ENCODE measurements around the gene TRIM63.
"Not testable (repeated sequence)": the region's sequence is repeated elsewhere in the genome, so short reads cannot be mapped to it uniquely, and the experiment has no call there.

Gene TRIM63
- total RNA-seq, result 0 reads per million in 2 donors

DNA sequence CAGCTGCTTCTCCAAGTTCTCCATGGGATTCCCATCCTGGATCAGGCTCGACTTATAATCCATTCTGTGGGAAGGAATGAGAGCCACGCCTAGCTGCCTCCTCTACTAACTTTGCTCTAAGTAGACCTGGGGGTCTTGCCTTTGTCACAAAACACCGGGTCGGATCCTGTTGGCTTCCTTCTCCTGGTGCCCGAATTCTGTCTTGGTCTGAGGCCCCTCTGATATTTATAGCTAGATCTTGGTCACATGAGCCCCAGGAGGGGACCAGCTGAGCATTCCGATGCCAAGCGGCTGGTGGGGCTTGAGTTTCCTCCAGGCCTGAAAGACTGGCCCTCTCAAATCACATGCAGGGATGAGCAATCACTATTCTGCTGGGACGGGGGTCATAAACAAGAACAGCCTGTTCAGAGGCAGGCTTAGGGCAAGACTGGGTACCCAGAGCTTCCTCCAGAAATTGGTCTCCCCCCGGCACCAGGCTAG lies at the start of gene TRIM63:
TSS of gene TRIM63 (minus strand) at position 199 of the 480 bp plus-strand sequence. CDS start at position 63, 136 bp downstream.
- DNase-seq, result no peak

DNA sequence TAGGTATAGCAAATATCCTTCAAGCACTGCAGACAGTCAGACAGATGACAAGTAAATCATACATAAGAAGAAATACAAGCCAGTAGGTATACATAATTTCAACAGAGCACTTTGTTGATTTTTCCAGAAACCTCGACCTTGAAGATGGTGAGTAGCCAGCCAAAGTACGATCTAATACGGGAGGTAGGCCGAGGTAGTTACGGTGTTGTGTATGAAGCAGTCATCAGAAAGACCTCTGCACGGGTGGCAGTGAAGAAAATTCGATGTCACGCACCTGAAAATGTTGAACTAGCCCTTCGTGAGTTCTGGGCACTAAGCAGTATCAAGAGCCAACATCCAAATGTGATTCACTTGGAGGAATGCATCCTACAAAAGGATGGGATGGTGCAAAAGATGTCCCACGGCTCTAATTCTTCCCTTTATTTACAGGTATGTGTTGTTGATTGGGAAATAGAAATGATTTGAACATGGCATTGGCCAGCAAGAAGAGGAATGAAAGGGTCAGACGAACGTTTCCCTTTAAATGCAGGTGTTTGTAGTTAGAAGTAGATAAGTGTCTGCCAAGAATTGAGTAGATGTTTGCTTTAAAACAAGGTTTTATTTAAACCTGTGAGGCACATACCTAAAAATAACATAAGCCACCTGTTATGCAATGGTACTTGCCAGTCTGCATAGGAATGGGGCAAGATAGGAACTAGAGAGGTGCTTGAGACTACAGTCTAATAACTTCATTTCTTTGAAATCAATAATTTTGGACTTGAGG lies 46.9 kb upstream of the TRIM63 start:
- no peak for DNase-seq

DNA sequence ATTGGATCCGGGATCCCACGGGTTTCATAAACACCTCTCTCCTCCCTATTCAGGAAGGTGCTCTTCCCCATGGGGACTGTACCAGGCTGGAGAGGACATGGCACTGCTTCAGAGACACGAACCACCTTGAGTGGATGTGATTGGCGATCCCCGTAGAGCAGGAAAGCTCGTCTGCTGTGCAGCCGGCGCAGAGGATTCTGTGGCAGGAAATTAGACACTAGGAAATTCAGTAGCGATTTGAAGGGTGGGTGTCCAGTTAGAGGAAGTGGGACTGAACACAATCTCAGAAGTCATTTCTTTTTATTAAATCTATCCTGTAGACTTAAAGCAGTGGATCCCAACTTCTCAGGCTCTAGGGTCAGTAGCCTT lies 45.0 kb upstream of the TRIM63 start:
- DNase-seq, result no peak

DNA sequence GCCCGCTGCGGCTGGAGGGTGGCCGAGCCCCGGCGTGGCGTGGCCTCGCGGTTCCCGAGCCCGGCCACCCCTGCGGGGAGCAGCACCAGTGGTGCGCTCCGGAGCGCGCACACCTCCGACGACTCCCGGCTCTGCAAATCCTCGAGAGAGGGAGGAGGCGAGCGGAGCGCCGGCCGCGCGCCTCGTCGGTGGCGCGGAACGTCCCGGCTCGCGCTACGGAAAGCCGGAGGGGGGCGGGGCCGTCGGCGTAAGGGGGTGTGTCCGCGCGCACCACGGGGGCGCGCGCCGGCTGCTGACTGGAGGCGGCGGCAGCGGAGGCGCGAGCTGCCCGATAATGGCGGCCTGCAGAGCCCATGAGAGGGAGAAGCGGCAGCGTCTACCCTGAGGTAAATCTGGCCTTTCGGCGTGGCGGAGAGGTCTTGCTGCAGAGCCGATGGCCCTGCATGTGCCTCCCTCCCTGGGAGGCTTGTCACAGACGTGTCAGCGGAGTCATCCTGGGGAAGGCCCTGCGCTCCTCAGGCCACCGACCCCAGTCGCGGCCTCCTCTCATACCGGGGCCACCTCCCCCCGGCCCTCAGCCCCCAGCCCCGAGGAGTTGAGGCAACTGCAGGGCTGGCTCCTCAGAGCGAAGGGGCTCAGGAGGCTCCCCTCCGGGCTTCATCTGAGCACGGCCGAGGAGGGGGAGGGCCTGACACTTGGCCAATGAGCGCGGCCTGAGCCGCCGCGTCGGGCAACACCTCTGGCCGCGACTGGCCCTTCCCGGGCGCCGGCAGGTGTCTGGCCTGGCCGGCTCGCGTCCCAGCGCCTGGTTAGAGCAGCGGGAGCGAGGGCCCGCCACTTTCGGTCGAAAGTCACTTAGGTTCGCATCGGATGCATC lies 44.3 kb upstream of the TRIM63 start, which contains the start of gene PDIK1L:
TSS of gene PDIK1L (plus strand) at position 295 of the 877 bp plus-strand sequence. CDS start 2,485 bp downstream, outside the sequence.
- DNase-seq, result peak; percentile 96

DNA sequence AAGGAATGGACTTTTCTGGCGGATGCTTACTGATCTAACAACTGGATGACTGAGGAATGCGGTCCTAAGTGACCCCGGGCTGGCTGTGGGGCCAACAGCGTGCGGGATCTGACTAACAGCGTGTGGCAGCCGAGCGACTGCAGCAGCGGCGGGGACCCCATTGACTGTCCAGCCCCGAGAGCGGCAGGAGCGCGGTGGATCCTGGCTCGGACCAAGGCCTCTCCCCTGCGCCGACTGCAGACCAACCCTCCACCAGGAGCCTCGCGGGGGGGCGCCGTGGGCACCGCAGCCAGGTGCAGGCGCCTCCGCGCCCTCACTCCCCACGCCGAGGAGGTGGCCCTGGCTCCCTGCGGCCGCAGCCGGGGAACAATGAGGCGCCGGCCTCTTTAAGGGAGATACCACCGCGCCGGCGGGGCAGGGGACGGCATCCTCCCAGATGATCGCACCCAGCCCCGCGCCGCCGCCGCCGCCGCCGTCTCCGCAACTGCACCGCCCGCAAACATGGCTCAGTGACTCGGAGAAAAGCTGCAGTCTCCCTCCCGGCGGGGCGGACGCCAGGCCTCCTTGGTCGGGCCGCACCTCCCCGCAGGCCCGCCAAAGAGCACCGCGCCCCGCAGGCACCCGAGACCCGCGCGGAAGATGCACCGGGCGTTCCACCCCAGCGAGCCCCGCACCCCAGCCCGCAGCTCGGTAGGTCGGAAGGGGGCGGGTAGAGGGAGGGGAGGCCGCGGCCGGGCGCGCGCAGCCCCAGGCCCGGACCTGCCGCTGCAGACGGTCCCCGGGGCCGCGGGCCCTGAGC lies 43.5 kb upstream of the TRIM63 start:
- DNase-seq, result peak; percentile 68

DNA sequence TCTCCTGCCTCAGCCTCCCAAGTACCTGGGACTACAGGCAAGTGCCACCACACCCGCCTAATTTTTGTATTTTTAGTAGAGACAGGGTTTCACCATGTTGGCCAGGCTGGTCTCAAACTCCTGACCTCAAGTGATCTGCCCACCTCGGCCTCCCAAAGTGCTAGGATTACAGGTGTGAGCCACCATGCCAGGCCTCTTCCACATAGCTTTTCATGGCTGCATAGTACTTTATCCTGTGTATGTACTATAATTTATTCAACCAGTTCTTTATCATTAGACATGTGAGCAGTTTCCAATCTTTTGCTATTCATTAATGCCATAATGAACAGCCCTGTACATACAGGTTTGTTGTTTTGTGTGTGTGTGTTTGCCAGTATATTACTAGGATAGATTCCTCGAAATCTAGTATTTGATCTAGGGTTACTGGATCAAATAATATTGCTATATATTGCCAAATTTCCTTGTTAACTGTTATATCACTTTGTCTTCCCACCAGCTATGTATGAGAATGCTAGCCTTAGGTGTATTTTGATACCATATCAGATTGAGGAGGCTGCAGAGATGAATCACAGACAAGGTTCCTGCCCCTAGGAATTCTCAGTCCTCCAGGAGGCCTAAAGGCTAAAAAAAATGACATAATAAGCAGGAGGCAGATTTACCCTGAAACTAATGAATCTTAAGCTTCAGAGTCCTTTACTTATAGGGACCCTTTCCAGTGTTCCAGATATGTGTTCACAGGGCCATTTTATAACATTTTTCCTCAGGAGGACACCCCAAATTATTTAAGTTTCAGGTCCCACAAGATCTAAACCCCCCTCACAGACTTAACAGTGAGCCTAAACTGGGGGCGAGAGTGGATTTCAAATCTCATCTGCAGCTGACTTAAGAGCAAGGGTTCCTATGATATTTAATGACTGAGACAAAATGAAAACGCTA lies 42.1 kb upstream of the TRIM63 start:
- no peak for DNase-seq

DNA sequence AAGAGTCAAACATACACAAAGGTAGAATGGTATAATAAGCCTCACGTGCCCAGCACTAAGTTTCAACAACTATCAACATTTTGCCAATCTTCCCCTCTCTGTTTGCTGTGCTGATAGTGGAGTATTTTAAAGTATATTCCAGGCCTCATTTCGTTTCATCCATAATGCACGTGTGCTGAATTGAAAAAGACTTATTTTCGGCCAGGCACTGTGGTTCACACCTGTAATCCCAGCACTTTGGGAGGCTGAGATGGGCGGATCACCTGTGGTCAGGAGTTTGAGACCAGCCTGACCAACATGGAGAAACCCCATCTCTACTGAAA lies 37.8 kb upstream of the TRIM63 start:
- DNase-seq, result not testable (repeated sequence)

DNA sequence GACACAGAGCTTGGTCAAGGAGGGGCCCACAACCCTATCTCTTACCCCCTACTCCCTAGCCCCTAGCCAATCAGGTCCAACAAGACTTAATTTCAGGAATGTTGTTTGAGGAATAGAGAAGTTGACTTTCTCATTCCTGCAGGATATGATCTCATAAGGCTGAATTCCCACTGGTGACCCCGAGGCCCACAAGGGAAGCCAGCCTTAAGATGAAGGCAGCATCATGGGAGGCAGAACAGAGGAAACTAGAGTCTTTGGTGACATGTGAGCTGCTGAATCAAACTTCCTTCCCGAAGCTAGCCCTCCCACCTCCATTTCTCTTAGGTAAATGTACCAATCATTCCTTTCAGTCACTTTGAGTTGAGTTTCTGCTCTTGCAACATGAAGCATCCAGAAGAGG lies 35.1 kb upstream of the TRIM63 start:
- DNase-seq, result no peak

DNA sequence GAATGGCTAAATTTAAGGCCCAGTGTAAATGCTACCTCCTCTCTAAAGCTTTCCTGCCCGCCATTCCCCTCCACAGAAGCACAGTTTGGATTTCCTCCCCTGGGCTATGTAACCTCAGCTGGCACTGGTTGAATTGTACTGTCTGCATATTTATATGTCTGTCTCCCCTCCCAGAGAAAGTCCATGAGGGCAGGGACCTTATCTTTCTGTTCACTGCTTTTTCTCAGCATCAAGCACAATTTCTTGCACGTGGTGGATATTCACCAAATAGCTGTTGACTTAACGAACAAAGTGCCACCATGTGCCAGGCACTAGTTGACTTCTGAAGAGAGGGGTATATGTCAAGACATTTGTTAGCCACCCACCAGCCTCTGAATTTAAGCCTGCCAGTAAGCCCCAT lies 34.7 kb upstream of the TRIM63 start:
- no peak for DNase-seq

DNA sequence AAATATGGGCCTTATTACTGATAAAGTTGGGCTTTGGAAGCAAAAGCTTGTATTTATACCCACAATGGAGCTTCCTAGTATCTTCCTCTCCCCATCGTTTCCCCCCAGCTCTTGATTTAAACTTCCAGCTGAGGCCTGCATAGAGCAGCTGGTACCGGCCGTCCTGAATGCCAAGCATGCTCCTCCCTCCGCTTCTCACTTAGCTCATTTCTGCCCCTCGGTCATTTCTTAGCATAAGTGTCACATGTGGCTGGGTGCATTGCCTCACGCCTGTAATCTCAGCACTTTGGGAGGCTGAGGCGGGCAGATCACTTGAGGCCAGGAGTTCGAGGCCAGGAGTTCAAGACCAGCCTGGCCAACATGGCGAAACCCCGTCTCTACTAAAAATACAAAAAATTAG lies 32.8 kb upstream of the TRIM63 start:
- DNase-seq, result not testable (repeated sequence)

DNA sequence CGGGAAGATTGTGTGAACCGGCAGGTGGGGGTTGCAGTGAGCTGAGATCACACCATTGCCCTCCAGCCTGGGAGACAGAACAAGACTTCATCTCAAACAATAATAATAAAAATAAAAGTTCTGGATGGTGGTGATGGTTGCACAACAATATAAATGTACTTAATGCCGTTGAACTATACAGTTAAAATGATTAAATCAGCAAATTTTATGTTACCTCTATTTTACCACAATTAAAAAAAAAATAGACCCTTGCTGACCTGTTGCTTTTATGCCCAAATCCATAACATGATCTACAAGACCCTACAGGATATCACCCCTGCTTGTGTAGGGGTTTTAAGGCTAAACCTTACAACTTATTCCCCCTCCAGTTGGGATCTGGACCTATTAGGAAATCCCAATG lies 32.4 kb upstream of the TRIM63 start:
- no peak for DNase-seq

DNA sequence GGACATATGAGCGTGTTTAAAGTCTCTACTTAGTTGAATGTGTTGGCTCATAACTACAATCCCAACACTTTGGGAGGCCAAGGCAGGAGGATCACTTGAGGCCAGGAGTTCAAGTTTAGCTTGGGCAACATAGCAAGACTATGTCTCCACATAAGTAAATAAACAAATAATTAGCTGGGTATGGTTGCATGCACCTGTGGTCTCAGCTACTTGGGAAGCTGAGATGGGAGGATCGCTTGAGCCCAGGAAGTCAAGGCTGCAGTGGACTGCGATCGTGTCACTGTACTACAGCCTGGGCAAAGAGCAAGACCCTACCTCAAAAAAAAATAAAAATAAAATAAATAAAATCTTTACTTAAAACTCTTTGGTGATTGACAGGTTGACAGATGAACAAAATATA lies 31.2 kb upstream of the TRIM63 start:
- no peak for DNase-seq

DNA sequence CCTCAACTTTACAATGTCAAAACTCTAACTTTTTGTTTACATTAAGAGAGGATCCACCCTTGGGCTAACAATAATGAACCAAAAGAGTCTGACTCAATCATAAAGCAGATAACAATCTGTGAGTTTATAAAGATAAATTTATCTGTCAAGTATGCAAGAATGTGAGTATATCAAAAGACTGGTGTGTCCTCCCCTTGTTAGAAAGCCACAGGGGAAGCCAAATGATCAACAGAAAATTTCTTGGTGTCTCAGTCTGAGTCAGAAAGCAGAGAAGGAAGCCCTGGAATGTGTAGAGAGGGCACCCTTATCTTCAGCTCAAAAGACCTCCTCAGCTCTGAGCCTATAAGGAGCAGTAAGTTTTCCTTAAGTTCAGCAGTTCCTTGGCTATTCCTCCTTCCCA lies 30.3 kb upstream of the TRIM63 start:
- no peak for DNase-seq

DNA sequence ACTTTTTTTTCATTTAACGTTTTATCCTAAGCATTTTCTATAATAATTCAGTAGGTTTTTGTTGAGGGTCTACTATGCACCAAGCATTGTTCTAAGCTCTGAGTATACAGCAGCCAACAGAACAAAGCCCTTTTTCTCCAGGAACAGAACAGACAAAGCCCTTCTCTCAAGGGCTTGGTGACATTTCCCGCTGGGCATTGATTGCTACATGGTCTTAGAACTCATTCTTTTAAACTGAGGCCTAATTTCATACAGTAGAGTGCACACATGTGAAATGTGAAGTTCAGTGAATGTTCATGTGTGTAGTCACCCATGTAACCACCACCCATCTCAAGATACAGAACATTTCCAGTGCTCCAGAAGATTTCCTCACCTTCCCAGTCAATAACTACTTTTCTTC lies 29.0 kb upstream of the TRIM63 start:
- DNase-seq, result no peak

DNA sequence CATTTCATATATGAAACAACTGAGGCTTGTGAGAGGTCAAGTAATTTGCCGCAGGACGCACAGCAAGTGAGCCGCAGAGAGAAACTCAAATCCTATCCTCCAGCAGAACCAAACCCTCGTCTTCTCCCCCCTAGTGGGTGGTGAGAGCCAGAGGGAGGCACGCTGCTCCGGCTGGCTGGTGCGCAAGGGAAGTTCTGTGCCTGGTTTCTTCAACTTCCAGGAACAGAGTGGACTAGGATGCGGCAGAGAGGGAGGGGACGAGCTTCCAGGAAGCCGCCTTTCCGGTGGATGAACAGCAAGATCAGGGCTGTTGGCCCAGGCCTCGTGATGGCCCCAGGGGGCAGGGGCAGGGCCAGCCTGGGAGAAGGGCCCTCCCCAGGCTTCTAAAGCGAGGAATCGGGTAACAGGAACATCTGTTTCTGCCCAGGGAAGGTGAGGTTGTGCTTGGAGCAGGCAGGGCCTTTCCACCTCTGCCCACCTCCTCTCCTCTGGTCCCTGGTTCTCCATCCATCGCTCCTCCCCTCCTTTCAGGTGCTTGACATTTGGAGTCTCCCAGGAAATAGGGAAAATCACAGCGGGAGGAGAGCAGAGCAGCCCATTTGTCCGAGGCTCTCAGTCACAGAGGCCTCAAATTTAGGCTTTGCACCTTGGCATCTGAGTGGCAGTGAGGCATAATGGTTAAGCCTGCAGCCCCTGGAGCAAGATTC lies 27.4 kb upstream of the TRIM63 start:
- no peak for DNase-seq

DNA sequence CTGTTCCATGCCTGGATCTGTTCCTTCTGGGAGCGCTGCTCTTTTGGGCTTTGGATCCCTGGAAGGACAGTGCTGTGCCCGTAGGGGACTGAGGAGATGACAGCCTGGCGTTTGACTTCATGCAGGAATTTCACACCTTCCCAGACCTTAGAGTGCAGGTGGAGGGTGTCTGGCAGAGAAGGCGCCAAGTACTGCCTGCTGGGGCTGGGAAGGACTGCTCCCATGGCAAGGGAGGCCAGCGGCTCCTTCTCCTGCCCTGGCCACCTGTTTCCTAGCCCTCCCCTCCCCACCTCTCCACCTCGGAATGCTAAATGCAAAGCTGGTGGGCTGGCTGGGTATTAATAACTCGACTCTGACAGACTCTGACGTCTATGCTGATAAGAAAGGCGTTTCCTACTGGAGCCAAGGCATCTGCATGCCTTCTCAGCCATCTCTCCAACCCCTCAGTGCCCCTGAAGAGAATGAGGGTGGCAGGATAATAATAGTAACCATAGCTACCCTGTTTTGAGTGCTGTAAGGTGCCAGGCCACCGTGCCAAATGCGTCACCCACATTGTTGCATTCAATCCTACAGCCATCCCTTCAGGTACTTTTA lies 26.7 kb upstream of the TRIM63 start:
- DNase-seq, result no peak

DNA sequence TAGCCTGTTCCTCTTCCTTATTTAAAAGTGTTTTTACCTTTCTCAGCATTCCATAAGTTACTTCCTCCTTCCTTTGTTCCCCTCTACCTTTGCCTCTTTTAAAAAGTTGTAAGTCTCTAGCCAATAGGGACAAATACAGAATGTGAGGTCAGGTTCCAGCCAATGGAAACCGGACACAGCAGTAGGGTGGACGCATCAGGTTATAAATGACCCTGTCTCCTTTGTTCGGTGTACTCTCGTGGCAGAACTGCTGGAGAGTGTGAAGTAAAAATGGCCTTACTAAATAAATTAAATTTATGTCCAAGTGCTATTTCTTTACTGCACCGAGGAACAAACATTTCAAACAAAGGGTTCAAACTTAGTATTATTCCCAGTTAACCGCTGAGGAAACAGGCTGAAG lies 26.1 kb upstream of the TRIM63 start:
- DNase-seq, result not testable (repeated sequence)

DNA sequence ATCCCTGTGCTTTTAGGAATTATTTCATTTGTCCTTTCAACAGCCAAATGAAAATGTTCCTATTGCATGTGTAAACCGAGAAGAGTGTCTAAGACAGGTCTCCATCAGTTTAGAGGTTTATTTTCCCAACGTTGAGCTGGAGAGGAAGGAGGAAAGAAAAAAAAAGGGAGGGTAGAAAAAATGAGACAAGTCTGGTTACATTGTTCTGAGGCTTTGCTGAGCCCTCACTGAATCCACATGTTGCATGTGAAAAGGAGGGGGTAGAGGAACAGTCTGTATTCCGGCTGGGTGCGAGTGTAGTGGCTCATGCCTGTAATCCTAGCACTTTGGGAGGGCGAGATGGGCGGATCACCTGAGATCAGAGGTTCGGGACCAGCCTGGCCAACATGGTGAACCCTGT lies 25.0 kb upstream of the TRIM63 start:
- no peak for DNase-seq

DNA sequence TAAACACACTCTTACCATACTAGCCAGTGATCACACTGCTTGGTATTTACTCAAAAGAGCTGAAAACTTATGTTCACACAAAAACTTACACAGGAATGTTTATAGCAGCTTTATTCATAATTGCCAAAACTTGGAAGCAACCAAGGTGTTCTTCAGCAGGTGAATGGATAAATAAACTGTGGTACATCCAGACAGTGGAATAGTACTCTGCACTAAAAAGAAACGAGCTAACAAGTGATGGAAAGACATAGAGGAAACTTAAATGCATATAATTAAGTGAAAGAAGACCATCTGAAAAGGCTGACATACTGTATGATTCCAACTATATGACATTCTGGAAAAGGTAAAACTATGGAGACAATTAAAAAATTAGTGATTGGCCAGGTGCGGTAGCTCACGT lies 23.5 kb upstream of the TRIM63 start:
- no peak for DNase-seq

DNA sequence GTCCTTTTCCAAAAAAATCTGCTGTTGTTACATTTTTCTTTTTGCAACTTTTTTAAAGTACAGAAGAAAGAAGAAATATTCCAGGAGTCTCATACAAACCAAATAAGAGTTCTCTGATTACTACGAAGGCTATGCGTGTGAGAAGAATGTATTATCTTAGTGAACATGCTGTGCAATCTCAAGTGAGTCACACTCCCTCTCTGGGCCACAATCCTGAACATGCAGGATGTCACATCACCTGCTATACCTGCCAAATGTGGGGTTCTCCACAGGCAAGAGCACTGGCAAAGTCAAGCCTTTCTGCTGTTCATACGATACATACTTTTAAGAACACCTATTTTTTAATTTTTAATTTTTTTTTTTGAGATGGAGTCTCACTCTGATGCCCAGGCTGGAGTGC lies 21.7 kb upstream of the TRIM63 start:
- DNase-seq, result no peak

DNA sequence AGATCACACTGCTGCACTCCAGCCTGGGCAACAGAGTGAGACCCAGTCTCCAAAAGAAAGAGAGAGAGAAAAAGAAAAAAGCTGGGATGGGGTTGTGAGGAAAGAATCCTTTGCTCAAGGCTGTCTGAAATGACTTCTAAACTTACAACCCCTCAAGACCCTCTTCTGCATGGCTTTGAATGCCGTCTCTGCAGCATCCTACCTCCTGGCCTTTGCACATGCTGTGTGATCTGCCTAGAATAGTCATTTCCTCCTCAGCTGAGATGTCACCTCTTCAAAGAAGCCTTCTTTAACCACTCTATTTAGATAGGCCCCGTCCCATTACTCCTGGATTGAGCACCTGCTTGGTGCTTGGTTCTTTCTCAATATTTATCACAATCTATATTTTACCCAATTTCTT lies 17.4 kb upstream of the TRIM63 start:
- DNase-seq, result no peak
